Activated CD4-positive, alpha-beta T cell treated with anti-CD3 and anti-CD28 coated beads, Interleukin-2, Interleukin-6, amounts not matched to agents 100 ng/mL and 50 ng/mL, durations not matched to agents 16 hours and 8 hours (primary cell): ENCODE results near the gene PSKH1.

Experiments
- DNase-seq: peaks from one replicate; pipeline ENCODE4 v3.0.0-alpha.2; 2020

PSKH1 gene

GRCh38 chr16:67868290-67868689, 24.8 kb upstream of the PSKH1 start:
- DNase-seq, result no peak

- DNase-seq, result no peak
Measured at GRCh38 chr16:67869653-67870052, 23.4 kb upstream of the PSKH1 start.

- DNase-seq, result no peak
Measured at GRCh38 chr16:67871256-67871655, 21.8 kb upstream of the PSKH1 start.

DNA sequence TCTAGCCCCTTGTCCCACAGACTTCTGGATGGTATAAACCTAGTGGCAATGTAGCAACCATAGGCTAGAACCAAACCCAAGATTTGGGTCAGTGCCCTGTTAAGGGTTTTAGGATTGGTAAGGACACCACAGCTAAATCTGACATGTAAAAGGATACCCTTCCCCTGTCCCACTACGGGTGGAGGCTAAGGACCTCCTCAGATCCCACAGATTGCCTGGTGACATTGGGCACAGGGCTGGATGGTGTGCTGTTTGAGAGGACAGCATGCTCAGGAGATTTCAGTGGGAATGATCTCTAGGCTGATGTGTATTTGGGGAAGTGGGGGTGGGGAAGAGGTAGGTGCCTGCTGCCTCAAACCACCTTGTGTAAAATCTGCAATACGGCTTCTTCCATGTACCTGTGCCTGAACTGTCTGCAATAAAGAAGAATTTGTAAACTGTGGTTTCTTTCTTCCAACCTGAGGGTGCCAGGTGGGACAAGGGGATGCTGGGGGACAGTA, 20.9 kb upstream of the PSKH1 start:
- DNase-seq, result no peak

DNA sequence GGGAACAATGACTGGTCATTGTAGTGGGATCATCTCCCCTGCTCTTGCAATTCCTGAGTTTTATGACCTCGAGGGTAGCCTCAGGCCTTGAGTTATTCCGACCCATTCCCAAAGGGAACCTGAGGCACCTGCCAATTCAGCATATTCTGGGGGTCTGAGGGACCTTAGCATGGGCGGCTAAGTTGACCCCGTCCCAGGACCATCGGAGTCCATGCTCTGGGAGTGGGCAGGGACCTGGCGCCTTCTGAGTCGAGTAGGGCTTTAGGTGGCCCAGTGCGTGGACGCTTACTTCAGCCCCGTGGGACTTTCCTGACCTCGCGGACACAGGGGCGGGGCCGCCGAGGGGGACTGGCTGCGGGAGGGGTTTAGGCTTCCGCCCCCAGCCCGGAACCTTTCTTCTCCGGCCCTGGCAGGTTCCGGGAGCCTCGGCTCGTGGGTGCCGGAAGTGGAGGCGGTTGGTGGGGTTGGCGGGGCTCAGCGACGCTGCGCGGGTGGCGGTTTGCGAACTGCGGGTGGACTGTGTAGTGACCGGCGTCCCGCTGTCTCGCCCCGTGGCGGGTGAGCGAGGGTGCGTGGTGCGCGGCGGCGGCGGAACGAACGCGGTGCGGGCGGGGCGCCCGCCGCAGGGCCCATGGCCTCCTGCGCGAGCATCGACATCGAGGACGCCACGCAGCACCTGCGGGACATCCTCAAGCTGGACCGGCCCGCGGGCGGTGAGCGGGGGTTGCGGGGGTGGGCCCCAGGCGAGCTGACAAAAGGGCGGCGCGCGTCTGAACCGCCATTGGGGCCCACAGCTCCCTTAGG, 20.2 kb upstream of the PSKH1 start, which contains the start of gene EDC4:
TSS of gene EDC4 (plus strand) at position 422 of the 804 bp plus-strand sequence. CDS start at position 632, 210 bp downstream.
- peak; percentile 93 for DNase-seq

DNA sequence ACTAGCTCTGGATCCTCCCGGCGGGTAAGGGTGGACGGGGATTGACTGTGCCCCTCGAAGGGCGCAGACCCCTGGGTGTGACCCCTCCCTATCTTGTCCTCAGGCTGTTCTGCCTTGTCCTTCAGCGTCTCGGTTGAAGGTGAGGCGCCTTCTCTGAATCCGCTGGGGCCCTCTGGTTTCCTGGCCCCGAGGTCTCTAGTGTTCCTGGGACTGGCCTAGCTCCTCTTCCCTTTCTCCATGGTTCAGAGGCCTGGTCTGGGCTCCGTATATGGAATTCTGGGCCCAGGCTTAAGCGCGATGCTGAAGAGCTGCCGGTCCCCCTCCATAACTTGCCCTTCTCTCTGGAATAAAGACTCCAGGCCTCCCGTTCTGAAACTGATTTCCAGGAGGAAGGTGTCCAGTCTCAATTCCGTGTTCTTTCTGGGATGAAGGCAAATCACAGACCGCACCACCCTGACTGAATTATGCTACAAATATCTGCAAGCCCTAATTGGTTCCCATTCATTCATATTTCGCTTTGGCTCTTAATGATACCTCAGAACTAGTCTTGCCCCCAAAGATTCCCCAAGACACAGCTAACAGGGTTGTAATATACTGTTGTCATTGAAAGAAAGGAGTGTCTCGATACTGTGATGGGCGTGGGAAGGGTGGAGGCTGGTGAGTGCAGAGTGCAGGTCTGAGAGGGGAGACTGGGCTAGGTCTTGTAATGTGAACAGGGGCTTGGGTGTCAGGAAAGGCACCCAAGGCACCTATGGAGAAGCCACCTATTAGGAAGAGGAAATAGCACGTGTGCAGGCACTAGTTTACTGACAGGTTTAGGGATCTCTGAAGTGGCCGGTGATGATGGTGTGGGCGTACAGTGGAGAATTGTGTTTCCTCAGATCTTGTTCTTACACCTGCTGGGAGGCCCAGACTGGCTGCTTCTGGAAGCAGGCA, 19.4 kb upstream of the PSKH1 start:
- no peak for DNase-seq

- no peak for DNase-seq
Measured at GRCh38 chr16:67874372-67874771, 18.7 kb upstream of the PSKH1 start.

DNA sequence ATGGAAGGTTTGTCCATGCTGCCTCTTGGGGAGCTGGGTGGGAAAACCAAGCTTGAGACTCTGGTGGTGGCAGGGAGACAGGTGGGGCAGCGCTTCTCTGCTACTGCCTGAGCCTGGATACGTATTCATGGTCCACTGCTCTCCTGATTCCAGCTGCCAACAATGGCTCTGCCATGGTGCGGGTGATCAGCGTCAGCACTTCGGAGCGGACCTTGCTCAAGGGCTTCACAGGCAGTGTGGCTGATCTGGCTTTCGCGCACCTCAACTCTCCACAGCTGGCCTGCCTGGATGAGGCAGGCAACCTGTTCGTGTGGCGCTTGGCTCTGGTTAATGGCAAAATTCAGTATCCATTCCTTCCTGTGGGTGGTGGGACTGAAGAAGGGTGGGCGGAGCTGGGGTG, 16.0 kb upstream of the PSKH1 start:
- no peak for DNase-seq

- DNase-seq, result no peak
Measured at GRCh38 chr16:67878232-67878631, 14.8 kb upstream of the PSKH1 start.

DNA sequence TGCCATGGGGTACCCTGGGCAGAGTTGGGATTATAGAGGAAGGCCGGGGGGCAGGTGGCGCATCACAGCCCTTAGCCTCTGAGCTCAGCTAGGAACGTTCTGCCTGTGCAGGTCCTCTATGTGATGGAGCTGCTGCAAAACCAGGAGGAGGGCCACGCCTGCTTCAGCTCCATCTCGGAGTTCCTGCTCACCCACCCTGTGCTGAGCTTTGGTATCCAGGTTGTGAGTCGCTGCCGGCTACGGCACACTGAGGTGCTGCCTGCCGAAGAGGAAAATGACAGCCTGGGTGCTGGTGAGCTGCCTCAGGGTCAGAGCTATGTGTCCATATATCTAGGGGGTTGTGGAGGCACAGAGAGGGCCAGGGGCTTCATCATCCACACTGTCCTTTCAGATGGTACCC, 14.2 kb upstream of the PSKH1 start:
- DNase-seq, result no peak

DNA sequence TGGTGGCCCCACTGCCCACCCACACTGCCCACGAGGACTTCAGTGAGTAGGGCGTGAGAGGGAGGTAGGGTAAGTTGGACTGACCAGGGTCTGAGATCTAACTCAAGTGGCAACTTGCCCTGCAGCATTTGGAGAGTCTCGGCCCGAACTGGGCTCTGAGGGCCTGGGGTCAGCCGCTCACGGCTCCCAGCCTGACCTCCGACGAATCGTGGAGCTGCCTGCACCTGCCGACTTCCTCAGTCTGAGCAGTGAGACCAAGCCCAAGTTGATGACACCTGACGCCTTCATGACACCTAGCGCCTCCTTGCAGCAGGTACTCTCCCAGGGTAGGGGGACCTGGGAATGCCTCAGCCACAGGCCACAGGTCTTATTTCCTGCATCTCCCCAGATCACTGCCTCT, 13.6 kb upstream of the PSKH1 start:
- DNase-seq, result no peak

- DNase-seq, result no peak
Measured at GRCh38 chr16:67879936-67880335, 13.1 kb upstream of the PSKH1 start.

DNA sequence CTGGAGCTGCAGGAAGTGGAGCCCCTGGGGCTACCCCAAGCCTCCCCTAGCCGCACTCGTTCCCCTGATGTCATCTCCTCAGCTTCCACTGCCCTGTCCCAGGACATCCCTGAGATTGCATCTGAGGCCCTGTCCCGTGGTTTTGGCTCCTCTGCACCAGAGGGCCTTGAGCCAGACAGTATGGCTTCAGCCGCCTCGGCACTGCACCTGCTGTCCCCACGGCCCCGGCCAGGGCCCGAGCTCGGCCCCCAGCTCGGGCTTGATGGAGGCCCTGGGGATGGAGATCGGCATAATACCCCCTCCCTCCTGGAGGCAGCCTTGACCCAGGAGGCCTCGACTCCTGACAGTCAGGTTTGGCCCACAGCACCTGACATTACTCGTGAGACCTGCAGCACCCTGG, 12.5 kb upstream of the PSKH1 start:
- no peak for DNase-seq

DNA sequence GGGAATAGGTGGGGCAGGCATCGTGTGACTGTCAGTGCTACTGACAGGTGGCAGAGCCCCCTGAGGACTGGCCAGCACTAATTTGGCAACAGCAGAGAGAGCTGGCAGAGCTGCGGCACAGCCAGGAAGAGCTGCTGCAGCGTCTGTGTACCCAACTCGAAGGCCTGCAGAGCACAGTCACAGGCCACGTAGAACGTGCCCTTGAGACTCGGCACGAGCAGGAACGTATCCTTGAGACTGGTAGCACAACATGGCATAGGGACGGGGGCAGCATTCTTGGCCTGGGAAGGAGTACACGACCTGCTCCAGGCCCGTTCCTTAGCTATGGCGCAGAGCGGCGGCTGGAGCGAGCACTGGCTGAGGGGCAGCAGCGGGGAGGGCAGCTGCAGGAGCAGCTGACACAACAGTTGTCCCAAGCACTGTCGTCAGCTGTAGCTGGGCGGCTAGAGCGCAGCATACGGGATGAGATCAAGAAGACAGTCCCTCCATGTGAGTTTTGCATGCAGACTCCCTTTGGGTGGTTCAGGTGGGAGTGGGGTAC, 11.4 kb upstream of the PSKH1 start:
- no peak for DNase-seq

GRCh38 chr16:67882374-67883145, 10.5 kb upstream of the PSKH1 start:
- no peak for DNase-seq

DNA sequence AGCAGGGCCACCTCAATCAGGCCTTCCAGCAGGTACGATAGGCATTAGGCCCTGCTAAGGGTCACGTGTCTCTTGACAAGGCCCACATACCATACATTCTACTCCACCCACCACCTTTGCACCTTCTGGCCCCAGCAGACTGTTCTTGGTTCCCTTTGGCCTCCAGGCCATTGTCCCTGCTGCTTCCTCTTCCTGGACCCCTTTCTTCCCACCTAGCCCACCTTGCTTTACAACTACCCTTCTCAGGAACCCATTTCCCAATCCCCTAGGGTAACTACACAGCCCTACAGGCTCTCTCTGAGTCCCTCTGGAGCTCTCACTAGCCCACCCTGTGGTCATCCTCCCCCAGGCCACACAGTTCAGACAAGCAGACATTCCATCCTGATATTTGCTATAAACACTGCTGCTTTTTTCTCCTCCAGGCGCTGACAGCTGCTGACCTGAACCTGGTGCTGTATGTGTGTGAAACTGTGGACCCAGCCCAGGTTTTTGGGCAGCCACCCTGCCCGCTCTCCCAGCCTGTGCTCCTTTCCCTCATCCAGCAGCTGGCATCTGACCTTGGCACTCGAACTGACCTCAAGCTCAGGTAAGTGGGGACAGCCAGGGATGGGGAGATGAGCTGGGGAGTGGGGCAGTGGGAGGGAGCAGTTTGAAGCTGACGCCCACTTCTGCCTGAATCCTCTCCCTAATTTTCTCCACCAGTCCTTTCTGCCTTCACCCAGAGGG, 9.7 kb upstream of the PSKH1 start:
- no peak for DNase-seq

- peak; percentile 76 for DNase-seq
Measured at GRCh38 chr16:67883872-67884261, 9.2 kb upstream of the PSKH1 start.

GRCh38 chr16:67884684-67885083, 8.4 kb upstream of the PSKH1 start, which contains the start of gene NRN1L:
Gene NRN1L, plus strand, starts transcription at chr16:67884885. Its CDS starts 19 bp downstream, at chr16:67884904.
- no peak for DNase-seq

- no peak for DNase-seq
Measured at GRCh38 chr16:67885545-67885944, 7.5 kb upstream of the PSKH1 start.

- DNase-seq, result no peak
Measured at GRCh38 chr16:67885976-67886375, 7.1 kb upstream of the PSKH1 start.

- no peak for DNase-seq
Measured at GRCh38 chr16:67886387-67886786, 6.7 kb upstream of the PSKH1 start.

GRCh38 chr16:67888331-67888730, 4.7 kb upstream of the PSKH1 start:
- no peak for DNase-seq
